ENCODE data around the gene WWTR1. TPM values are rescaled to one million over a fixed set of nuclear protein-coding genes. Genes with fewer than 3 reads are reported as not detected.

Gene WWTR1
- total RNA-seq, 1 experiment from 2014 or later = 25.5 TPM

GRCh38 chr3:149667576-149667975 is 9.8 kb upstream of the WWTR1 start:
- Mint-ChIP-seq H3K27me3 (ENCODE audit: low read depth) (peaks cover 25% of the 10 kb centered on the region), H3K4me3 (no peak overlapping the region), H3K27ac (no peak overlapping the region), H3K4me1 (peaks cover 48% of the 10 kb centered on the region), H3K36me3 (no peaks in the 10 kb centered on the region), H3K9me3 (no peaks in the 10 kb centered on the region)
- no peak for ATAC-seq
- CTCF ChIA-PET = no interaction called here
- TF ChIP-seq NR1H2 (CRISPR knock-in tag; IDR thresholded peaks at IDR 0.05) (no peak), STAT6 (CRISPR knock-in tag; conservative IDR thresholded peaks at IDR 0.05; ENCODE audit: low read depth) (no peak), ZNF232 (CRISPR knock-in tag; IDR thresholded peaks at IDR 0.05) (no peak), ZNF263 (CRISPR knock-in tag; IDR thresholded peaks at IDR 0.05; ENCODE audit: low read depth) (no peak), ATF3 (CRISPR knock-in tag; conservative IDR thresholded peaks at IDR 0.05) (no peak), ATF1 (CRISPR knock-in tag; IDR thresholded peaks at IDR 0.05) (no peak), ESRRA (CRISPR knock-in tag; IDR thresholded peaks at IDR 0.05; ENCODE audit: borderline replicate concordance) (no peak), E2F4 (CRISPR knock-in tag; IDR thresholded peaks at IDR 0.05; ENCODE audit: borderline replicate concordance, low read depth) (no peak), E2F5 (CRISPR knock-in tag; IDR thresholded peaks at IDR 0.05) (no peak), ZBTB43 (CRISPR knock-in tag; IDR thresholded peaks at IDR 0.05) (no peak), CBFB (CRISPR knock-in tag; IDR thresholded peaks at IDR 0.05; ENCODE audit: low read depth) (no peak), SP1 (CRISPR knock-in tag; conservative IDR thresholded peaks at IDR 0.05) (no peak), NR3C1 (CRISPR knock-in tag; conservative IDR thresholded peaks at IDR 0.05; ENCODE audit: low read depth) (no peak), ZNF396 (CRISPR knock-in tag; IDR thresholded peaks at IDR 0.05; ENCODE audit: borderline replicate concordance) (no peak), PREB (CRISPR knock-in tag; IDR thresholded peaks at IDR 0.05; ENCODE audit: borderline replicate concordance) (no peak)
- TF ChIP-seq, protein P1, sequence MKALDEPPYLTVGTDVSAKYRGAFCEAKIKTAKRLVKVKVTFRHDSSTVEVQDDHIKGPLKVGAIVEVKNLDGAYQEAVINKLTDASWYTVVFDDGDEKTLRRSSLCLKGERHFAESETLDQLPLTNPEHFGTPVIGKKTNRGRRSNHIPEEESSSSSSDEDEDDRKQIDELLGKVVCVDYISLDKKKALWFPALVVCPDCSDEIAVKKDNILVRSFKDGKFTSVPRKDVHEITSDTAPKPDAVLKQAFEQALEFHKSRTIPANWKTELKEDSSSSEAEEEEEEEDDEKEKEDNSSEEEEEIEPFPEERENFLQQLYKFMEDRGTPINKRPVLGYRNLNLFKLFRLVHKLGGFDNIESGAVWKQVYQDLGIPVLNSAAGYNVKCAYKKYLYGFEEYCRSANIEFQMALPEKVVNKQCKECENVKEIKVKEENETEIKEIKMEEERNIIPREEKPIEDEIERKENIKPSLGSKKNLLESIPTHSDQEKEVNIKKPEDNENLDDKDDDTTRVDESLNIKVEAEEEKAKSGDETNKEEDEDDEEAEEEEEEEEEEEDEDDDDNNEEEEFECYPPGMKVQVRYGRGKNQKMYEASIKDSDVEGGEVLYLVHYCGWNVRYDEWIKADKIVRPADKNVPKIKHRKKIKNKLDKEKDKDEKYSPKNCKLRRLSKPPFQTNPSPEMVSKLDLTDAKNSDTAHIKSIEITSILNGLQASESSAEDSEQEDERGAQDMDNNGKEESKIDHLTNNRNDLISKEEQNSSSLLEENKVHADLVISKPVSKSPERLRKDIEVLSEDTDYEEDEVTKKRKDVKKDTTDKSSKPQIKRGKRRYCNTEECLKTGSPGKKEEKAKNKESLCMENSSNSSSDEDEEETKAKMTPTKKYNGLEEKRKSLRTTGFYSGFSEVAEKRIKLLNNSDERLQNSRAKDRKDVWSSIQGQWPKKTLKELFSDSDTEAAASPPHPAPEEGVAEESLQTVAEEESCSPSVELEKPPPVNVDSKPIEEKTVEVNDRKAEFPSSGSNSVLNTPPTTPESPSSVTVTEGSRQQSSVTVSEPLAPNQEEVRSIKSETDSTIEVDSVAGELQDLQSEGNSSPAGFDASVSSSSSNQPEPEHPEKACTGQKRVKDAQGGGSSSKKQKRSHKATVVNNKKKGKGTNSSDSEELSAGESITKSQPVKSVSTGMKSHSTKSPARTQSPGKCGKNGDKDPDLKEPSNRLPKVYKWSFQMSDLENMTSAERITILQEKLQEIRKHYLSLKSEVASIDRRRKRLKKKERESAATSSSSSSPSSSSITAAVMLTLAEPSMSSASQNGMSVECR (CRISPR knock-in tag; IDR thresholded peaks at IDR 0.05; ENCODE audit: borderline replicate concordance) = no peak
- TF ChIP-seq, protein P2, sequence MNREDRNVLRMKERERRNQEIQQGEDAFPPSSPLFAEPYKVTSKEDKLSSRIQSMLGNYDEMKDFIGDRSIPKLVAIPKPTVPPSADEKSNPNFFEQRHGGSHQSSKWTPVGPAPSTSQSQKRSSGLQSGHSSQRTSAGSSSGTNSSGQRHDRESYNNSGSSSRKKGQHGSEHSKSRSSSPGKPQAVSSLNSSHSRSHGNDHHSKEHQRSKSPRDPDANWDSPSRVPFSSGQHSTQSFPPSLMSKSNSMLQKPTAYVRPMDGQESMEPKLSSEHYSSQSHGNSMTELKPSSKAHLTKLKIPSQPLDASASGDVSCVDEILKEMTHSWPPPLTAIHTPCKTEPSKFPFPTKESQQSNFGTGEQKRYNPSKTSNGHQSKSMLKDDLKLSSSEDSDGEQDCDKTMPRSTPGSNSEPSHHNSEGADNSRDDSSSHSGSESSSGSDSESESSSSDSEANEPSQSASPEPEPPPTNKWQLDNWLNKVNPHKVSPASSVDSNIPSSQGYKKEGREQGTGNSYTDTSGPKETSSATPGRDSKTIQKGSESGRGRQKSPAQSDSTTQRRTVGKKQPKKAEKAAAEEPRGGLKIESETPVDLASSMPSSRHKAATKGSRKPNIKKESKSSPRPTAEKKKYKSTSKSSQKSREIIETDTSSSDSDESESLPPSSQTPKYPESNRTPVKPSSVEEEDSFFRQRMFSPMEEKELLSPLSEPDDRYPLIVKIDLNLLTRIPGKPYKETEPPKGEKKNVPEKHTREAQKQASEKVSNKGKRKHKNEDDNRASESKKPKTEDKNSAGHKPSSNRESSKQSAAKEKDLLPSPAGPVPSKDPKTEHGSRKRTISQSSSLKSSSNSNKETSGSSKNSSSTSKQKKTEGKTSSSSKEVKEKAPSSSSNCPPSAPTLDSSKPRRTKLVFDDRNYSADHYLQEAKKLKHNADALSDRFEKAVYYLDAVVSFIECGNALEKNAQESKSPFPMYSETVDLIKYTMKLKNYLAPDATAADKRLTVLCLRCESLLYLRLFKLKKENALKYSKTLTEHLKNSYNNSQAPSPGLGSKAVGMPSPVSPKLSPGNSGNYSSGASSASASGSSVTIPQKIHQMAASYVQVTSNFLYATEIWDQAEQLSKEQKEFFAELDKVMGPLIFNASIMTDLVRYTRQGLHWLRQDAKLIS (CRISPR knock-in tag; IDR thresholded peaks at IDR 0.05; ENCODE audit: borderline replicate concordance) = no peak
- POLR2A ChIA-PET = no interaction called here
- no peak for DNase-seq (ENCODE audit: low spot score)

All from WTC11 (cell line).